Endothelial cell of umbilical vein (primary cell): Measurements from ENCODE around the gene PRKCSH. TPM values are rescaled to one million over a fixed set of nuclear protein-coding genes. Genes with fewer than 3 reads are reported as not detected.

Experiments used
- BruUV-seq: library from RNA; stranded (reverse); fragments of 400-500 nt; replicated peaks from 2 replicates; lab custom pipeline; 2021; lab: Mats Ljungman, UMichigan
- CTCF ChIA-PET: fragments of 300-600, 350-600 bp; sonication (Branson Sonifier 250); formaldehyde crosslinking; loops from one replicate; lab custom pipeline; 2021; ENCODE audit warnings: antibody characterized with exemption, inconsistent platforms; lab: Charles Lee
- POLR2A ChIA-PET: fragments of 300-600, 350-600 bp; sonication (Branson Sonifier 250); formaldehyde crosslinking; loops from one replicate; lab custom pipeline; 2021; ENCODE audit warnings: antibody characterized with exemption, inconsistent platforms; lab: Charles Lee
- DNase-seq: peaks from one replicate; pipeline ENCODE4 v3.0.0-alpha.2; 2011; ENCODE audit warnings: low read depth, low spot score
- FAIRE-seq: peaks from 2 replicates; lab custom pipeline; 2011; peaks lifted over from hg19 to GRCh38; lab: Jason Lieb, UNC
- H2AFZ ChIP-seq: 2 replicates; pipeline ENCODE4 v1.6.0; 2012; ENCODE audit warnings: low read depth, low read length, control low read depth, inconsistent platforms
- H3K27ac ChIP-seq: 2 replicates; pipeline ENCODE4 v1.5.1; 2011; ENCODE audit warnings: low read depth, mild to moderate bottlenecking, control low read depth, low read length, moderate library complexity; ENCODE audit not compliant: insufficient read depth
- H3K27me3 ChIP-seq, 2 experiments: 2 replicates each; pipeline versions ENCODE4 v1.6.0 to v1.6.1; 2011; ENCODE audit warnings: low read length in 2 of 2, mixed read lengths in 1 of 2; ENCODE audit not compliant: control insufficient read depth in 2 of 2, insufficient read depth in 2 of 2
- H3K36me3 ChIP-seq, 2 experiments: 2 replicates in 1 of 2; 3 replicates in 1 of 2; pipeline ENCODE4 v1.5.1; 2011; ENCODE audit warnings: low read length in 2 of 2, mild to moderate bottlenecking in 1 of 2, moderate library complexity in 1 of 2; ENCODE audit not compliant: control insufficient read depth in 2 of 2, insufficient read depth in 2 of 2; ENCODE audit errors: extremely low read depth in 1 of 2
- H3K4me1 ChIP-seq: 3 replicates; pipeline ENCODE4 v1.5.1; 2011; ENCODE audit warnings: mild to moderate bottlenecking, low read length; ENCODE audit not compliant: control insufficient read depth, insufficient read depth; ENCODE audit errors: extremely low read depth
- H3K4me2 ChIP-seq: 2 replicates; pipeline ENCODE4 v1.6.1; 2011; ENCODE audit warnings: low read length, control low read depth, mixed read lengths; ENCODE audit not compliant: insufficient read depth
- H3K4me3 ChIP-seq, 3 experiments: fragments of 200-600 bp in 1 of 3; sonication (generic), shearing (Covaris generic) in 1 of 3; replicated peaks in 1 of 3; 2 replicates each; pipeline ENCODE4 v1.5.1; 2011 to 2016; ENCODE audit warnings: control low read depth in 3 of 3, low read length in 3 of 3, mild to moderate bottlenecking in 2 of 3, inconsistent platforms in 1 of 3, low read depth in 1 of 3, moderate library complexity in 1 of 3; ENCODE audit not compliant: insufficient read depth in 1 of 3
- H3K79me2 ChIP-seq: 2 replicates; pipeline ENCODE4 v1.6.0; 2012; ENCODE audit warnings: low read length, inconsistent platforms; ENCODE audit not compliant: control insufficient read depth, insufficient read depth
- H3K9ac ChIP-seq: replicated peaks from 2 replicates; pipeline ENCODE3; 2011; ENCODE audit warnings: low read length, control low read depth; ENCODE audit not compliant: insufficient read depth; ENCODE audit errors: extremely low read depth
- H3K9me1 ChIP-seq: replicated peaks from 3 replicates; pipeline ENCODE4 v1.6.0; 2011; ENCODE audit warnings: mild to moderate bottlenecking, low read length; ENCODE audit not compliant: control insufficient read depth, insufficient read depth; ENCODE audit errors: extremely low read depth
- H3K9me3 ChIP-seq: replicated peaks from 2 replicates; pipeline ENCODE4 v1.5.1; 2012; ENCODE audit warnings: low read length, inconsistent platforms; ENCODE audit not compliant: control insufficient read depth, insufficient read depth
- H4K20me1 ChIP-seq: replicated peaks from 2 replicates; pipeline ENCODE3; 2011; ENCODE audit warnings: mild to moderate bottlenecking, low read length; ENCODE audit not compliant: control insufficient read depth, insufficient read depth; ENCODE audit errors: extremely low read depth
- EZH2 ChIP-seq: IDR thresholded peaks from 2 replicates; pipeline ENCODE4 v1.6.1; 2012; ENCODE audit warnings: borderline replicate concordance, low read depth, mild to moderate bottlenecking, moderate library complexity, low read length, inconsistent platforms; ENCODE audit not compliant: severe bottlenecking
- FOS ChIP-seq: IDR thresholded peaks from 2 replicates; pipeline ENCODE4 v1.6.1; 2011; ENCODE audit warnings: mild to moderate bottlenecking, low read length, moderate library complexity, borderline replicate concordance; ENCODE audit not compliant: insufficient read depth
- MYC ChIP-seq: IDR thresholded peaks from one replicate; pipeline ENCODE4 v1.6.1; 2011; ENCODE audit warnings: mild to moderate bottlenecking, low read depth, low read length
- POLR2A ChIP-seq: IDR thresholded peaks from 2 replicates; pipeline ENCODE4 v1.6.1; 2012; ENCODE audit warnings: low read depth, mild to moderate bottlenecking, control low read depth, low read length
- POLR2AphosphoS5 ChIP-seq: IDR thresholded peaks from 2 replicates; pipeline ENCODE4 v1.6.1; 2012; ENCODE audit warnings: low read depth, mild to moderate bottlenecking, control low read depth, low read length, moderate library complexity; ENCODE audit not compliant: insufficient read depth
- dilution Hi-C: fragments of 300-500 bp; cut with MboI; formaldehyde crosslinking; loops from one replicate; pipeline ENCODE4 v1.15.0; 2019; ENCODE audit warnings: low sequenced_read_pairs; ENCODE audit not compliant: extremely low pct_ligation_motif_present
- intact Hi-C: fragments of 100-400 bp; cut with micrococcal nuclease; formaldehyde crosslinking; loops from one replicate; pipeline ENCODE4 v1.10.0; 2022
- polyA plus RNA-seq, 4 experiments: library from polyadenylated mRNA; depleted of rRNA in 3 of 4; stranded (reverse) in 3 of 4; unstranded in 1 of 4; fragments of >200 nt; gene quantifications; 2 replicates each; pipeline versions ENCODE4 v1.2.1 to v1.2.3, GENCODE V29; 2011 to 2012; ENCODE audit warnings: missing spikeins in 1 of 4
- total RNA-seq: library from RNA; stranded (reverse); gene quantifications from 2 replicates; pipeline ENCODE4 v1.2.3, GENCODE V29; 2021
- TF ChIP-seq, protein P1 (sequence below), 2 donors: IDR thresholded peaks; 1 replicate in 1 of 2; 2 replicates in 1 of 2; pipeline ENCODE4 v1.5.1; 2011; ENCODE audit warnings: low read length in 2 of 2, mild to moderate bottlenecking in 2 of 2, moderate library complexity in 2 of 2, control low read depth in 1 of 2, inconsistent platforms in 1 of 2, low read depth in 1 of 2; ENCODE audit not compliant: insufficient read depth in 1 of 2; ENCODE audit errors: extremely low read depth in 1 of 2

PRKCSH gene
- total and polyA plus RNA-seq, 2 donors (not counting 3 experiments of a cell fraction or from before 2014, with no cell fraction given): 215 to 425 TPM

- TF ChIP-seq EZH2 (peak; percentile 79), MYC (no peak), POLR2A (no peak)
These were observed 45.5 kb downstream of the PRKCSH start, which contains the start of gene ELAVL3 for GRCh38 chr19:11480715-11481533. ELAVL3 (minus strand) TSS chr19:11481046; CDS start chr19:11480608, 438 bp downstream.

DNA sequence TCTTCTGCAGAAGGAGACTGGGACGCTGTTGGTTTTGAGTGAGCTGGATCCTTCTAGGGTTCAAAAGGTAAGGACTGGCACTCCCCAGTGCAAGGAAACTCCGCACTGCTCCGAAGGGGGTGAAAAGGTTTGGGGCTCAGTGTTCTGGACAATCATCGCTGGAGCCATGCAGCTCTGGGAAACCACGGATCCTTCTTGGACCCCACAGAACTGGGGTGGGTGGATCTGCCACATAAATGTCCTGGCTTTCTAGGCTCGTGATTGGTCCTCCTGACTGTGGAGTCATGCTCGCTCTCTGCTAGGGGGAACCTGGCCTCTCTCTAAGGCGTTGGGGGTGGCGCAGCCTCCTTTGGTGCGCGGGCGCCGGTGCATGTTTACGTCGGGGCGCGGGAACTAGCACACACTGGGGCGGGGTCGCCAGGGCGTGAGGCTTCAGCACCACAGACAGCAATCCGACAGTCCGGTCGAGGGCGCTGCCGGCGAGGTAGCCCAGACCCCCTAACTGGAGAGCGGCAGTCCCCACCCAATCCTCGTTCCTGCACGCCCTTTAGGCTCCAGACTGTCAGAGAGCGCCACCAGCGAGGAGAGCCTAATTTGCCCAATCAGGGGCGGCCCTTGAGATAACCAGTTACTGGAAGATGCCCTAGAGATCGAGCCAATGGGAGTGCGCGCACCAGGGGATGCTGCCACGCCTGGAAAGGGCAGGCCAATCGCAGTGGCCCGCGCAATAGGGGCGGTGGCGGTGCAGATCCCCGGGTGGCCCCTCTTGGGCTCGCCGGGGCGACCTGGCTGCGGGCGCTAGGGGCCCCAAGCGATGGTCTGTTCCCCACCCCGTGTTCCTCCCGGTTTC is 46.3 kb downstream of the PRKCSH start:
- Histone ChIP-seq H3K9ac (no peak overlapping the region), H3K79me2 (no peaks in the 10 kb centered on the region), H4K20me1 (no peaks in the 10 kb centered on the region), H3K4me1 (peaks cover 3% of the 10 kb centered on the region), H3K9me3 (no peaks in the 10 kb centered on the region), H3K27me3 (peaks cover 13 to 25% of the 10 kb centered on the region in 2 experiments), H3K36me3 (no peaks in the 10 kb centered on the region), H2AFZ (no peak overlapping the region), H3K27ac (no peak overlapping the region), H3K4me3 (peak overlapping the region in 1 of 3 experiments; percentile 27), H3K9me1 (no peaks in the 10 kb centered on the region), H3K4me2 (no peak overlapping the region)
- TF ChIP-seq, protein P1, sequence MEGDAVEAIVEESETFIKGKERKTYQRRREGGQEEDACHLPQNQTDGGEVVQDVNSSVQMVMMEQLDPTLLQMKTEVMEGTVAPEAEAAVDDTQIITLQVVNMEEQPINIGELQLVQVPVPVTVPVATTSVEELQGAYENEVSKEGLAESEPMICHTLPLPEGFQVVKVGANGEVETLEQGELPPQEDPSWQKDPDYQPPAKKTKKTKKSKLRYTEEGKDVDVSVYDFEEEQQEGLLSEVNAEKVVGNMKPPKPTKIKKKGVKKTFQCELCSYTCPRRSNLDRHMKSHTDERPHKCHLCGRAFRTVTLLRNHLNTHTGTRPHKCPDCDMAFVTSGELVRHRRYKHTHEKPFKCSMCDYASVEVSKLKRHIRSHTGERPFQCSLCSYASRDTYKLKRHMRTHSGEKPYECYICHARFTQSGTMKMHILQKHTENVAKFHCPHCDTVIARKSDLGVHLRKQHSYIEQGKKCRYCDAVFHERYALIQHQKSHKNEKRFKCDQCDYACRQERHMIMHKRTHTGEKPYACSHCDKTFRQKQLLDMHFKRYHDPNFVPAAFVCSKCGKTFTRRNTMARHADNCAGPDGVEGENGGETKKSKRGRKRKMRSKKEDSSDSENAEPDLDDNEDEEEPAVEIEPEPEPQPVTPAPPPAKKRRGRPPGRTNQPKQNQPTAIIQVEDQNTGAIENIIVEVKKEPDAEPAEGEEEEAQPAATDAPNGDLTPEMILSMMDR (IDR thresholded peaks at IDR 0.05; ENCODE audit: extremely low read depth in 1 of 2, insufficient read depth in 1 of 2, low read depth in 1 of 2, low read length in 2 of 2): no peak
- TF ChIP-seq POLR2AphosphoS5: no peak
- no peak for TF ChIP-seq FOS
- TF ChIP-seq EZH2: peak; percentile 11
- no TSS peak for BruUV-seq
- CTCF ChIA-PET: interaction anchor here (0.6 to 2.5 kb wide), 30 partner anchors 11 to 446 kb away, joined by 3 to 48 read pairs (median 5); partner anchors contain the start of genes CCDC159, ELOF1, EPOR and ODAD3
- DNase-seq: peak; percentile 81
- POLR2A ChIA-PET: interaction anchor here (1.0 to 1.2 kb wide), 2 partner anchors 101 to 185 kb away, joined by 3 to 4 read pairs; partner anchors contain the start of gene TSPAN16
- FAIRE-seq: peak; percentile 89
- intact Hi-C loops: loop anchor here (1.0 to 2.0 kb wide), 4 partner anchors 46 to 239 kb away; partner anchors contain the start of genes ODAD3 and PRKCSH
- dilution Hi-C loops: no loop called here

More at GRCh38 chr19:11480715-11481533, 45.5 kb downstream of the PRKCSH start, which contains the start of gene ELAVL3:
- Histone ChIP-seq H3K4me3 (no peak within 1 kb of the TSS), H3K36me3 (no peaks in the 10 kb centered on the region), H3K27me3 (peaks cover 13 to 25% of the 10 kb centered on the region in 2 experiments), H3K9ac (no peak within 1 kb of the TSS), H3K9me1 (no peaks in the 10 kb centered on the region), H3K4me2 (no peak within 1 kb of the TSS), H3K4me1 (peaks cover 3% of the 10 kb centered on the region), H3K9me3 (no peaks in the 10 kb centered on the region), H4K20me1 (no peaks in the 10 kb centered on the region), H3K27ac (no peak within 1 kb of the TSS), H2AFZ (no peak within 1 kb of the TSS), H3K79me2 (no peaks in the 10 kb centered on the region)
- FAIRE-seq (no peak), DNase-seq (no peak)
- BruUV-seq: no TSS peak
- ChIA-PET CTCF (interaction anchor here (0.6 to 2.5 kb wide), 2 partner anchors 100 to 187 kb away, joined by 3 to 48 read pairs; no protein-coding TSS in a partner anchor), POLR2A (no interaction called here)
- intact Hi-C loops: no loop called here
- dilution Hi-C loops: no loop called here
